Measurements from ENCODE around the gene ZNF335. TPM values are rescaled to one million over a fixed set of nuclear protein-coding genes. Genes with fewer than 3 reads are reported as not detected.

The ZNF335 gene
- total and polyA plus RNA-seq, 9 donors = 3.5 to 25.7 (median 15.7) TPM

- WGBS, 3 donors = 85 to 89% (median 89%) methylated on average over 5 of the region's 5 CpGs
Measured at GRCh38 chr20:46001498-46001897, 29.5 kb upstream of the ZNF335 start.

GRCh38 chr20:46000262-46000996 lies 28.4 kb upstream of the ZNF335 start:
- TF ChIP-seq CTCF (IDR thresholded peaks at IDR 0.05) (no peak), POLR2A (IDR thresholded peaks at IDR 0.05) (no peak), EP300 (IDR thresholded peaks at IDR 0.05) (no peak)
- no peak overlapping the region for H3K4me3 ChIP-seq
- no peaks in the 10 kb centered on the region for H3K9me3 ChIP-seq
- DNase-seq = no peak
- intact Hi-C loops (cut with DNase I) = no loop called here
- 33 to 39% (median 33%) methylated on average over 16 of the region's 16 CpGs for WGBS, 3 donors
- no peaks in the 10 kb centered on the region for H3K36me3 ChIP-seq
- H3K27ac ChIP-seq = no peak overlapping the region
- no peaks in the 10 kb centered on the region for H3K4me1 ChIP-seq (ENCODE audit: insufficient read depth)
- no peaks in the 10 kb centered on the region for H3K27me3 ChIP-seq

More at GRCh38 chr20:46001498-46001897, 29.5 kb upstream of the ZNF335 start:
- no peak for DNase-seq
- no peaks in the 10 kb centered on the region for H3K4me1 ChIP-seq (ENCODE audit: insufficient read depth)
- no peaks in the 10 kb centered on the region for H3K9me3 ChIP-seq
- no peaks in the 10 kb centered on the region for H3K36me3 ChIP-seq
- TF ChIP-seq EP300 (IDR thresholded peaks at IDR 0.05) = no peak
- no peak for TF ChIP-seq CTCF (IDR thresholded peaks at IDR 0.05)
- TF ChIP-seq POLR2A (IDR thresholded peaks at IDR 0.05) = no peak
- intact Hi-C loops (cut with DNase I) = no loop called here
- no peak overlapping the region for H3K4me3 ChIP-seq
- H3K27me3 ChIP-seq = no peaks in the 10 kb centered on the region
- no peak overlapping the region for H3K27ac ChIP-seq

GRCh38 chr20:45999557-46000261 lies 27.7 kb upstream of the ZNF335 start:
- WGBS, 3 donors = 62 to 71% (median 67%) methylated on average over 4 of the region's 4 CpGs
- TF ChIP-seq EP300 (IDR thresholded peaks at IDR 0.05) (no peak), POLR2A (IDR thresholded peaks at IDR 0.05) (no peak), CTCF (IDR thresholded peaks at IDR 0.05) (no peak)
- H3K9me3 ChIP-seq = no peaks in the 10 kb centered on the region
- intact Hi-C loops (cut with DNase I) = no loop called here
- no peaks in the 10 kb centered on the region for H3K36me3 ChIP-seq
- H3K27me3 ChIP-seq = no peaks in the 10 kb centered on the region
- no peaks in the 10 kb centered on the region for H3K4me1 ChIP-seq (ENCODE audit: insufficient read depth)
- DNase-seq = no peak
- H3K27ac ChIP-seq = no peak overlapping the region
- no peak overlapping the region for H3K4me3 ChIP-seq

DNA sequence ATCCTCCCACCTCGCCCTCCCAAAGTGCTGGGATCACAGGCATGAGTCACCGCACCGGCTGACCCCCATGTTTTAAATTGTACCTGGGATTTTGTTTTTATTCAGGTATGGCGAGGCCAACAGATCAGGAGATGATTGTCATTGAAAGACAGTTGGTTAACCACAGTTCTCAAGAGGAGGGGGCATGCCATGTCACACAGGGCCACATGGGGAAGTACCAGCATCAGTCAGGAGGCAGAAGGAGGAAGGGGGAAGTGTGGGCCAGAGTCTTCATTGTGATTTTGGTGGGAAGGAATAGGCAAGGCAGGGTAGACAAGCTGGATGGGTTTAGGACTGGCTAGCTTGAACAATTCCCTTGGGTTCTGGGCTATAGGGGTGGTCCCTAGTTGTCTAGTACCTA lies 26.8 kb upstream of the ZNF335 start:
- 68 to 77% (median 73%) methylated on average over 4 of the region's 4 CpGs for WGBS, 3 donors
- Histone ChIP-seq H3K4me3 (no peak overlapping the region), H3K27me3 (no peaks in the 10 kb centered on the region), H3K36me3 (no peaks in the 10 kb centered on the region), H3K27ac (no peak overlapping the region), H3K4me1 (ENCODE audit: insufficient read depth) (no peaks in the 10 kb centered on the region), H3K9me3 (no peaks in the 10 kb centered on the region)
- TF ChIP-seq CTCF (IDR thresholded peaks at IDR 0.05) = no peak
- no peak for TF ChIP-seq EP300 (IDR thresholded peaks at IDR 0.05)
- no peak for TF ChIP-seq POLR2A (IDR thresholded peaks at IDR 0.05)
- DNase-seq = no peak
- intact Hi-C loops (cut with DNase I) = no loop called here

All from ovary (tissue), 9 donors.